Glomerular visceral epithelial cell (primary cell): Measurements from ENCODE around the gene ADIRF.
"Not testable (repeated sequence)": the region's sequence is repeated elsewhere in the genome, so short reads cannot be mapped to it uniquely, and the experiment has no call there.

Experiments used
- DNase-seq: peaks from one replicate; pipeline ENCODE4 v3.0.0-alpha.2; 2016; ENCODE audit errors: extremely low spot score

ADIRF gene

GRCh38 chr10:86960863-86961434, 7.3 kb upstream of the ADIRF start:
- no peak for DNase-seq

DNA sequence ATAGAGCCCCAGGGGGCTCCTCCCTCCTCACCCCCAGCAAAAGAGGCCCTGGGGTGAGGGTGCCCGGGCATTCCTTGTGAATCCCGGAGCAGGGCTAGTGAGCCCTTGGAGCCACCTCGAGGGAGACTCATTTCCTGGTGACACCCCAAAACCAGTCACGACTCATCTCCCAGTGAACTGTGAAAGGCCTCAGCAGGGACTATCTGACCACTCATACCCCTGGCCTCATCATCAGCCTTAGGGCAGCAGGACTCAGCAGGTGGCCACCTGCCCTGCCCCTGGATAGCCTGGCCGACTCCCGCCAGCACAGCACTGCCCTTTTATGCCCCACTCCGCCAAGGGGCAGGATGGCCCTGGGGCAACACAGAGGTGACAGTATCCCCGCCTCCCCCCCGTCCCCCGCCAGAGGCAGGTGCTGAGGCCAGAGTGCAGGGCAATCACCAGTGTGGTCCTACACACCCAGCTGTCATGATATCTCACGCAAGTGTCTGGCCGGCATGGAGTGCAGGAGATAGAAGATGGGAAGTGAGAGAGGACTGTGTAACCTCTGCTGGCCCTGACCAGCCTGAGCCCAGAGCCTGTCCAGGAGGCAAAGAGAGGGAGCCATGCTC, 6.7 kb upstream of the ADIRF start:
- DNase-seq: peak; percentile 44

GRCh38 chr10:86962136-86962980, 5.9 kb upstream of the ADIRF start:
- DNase-seq: no peak

DNA sequence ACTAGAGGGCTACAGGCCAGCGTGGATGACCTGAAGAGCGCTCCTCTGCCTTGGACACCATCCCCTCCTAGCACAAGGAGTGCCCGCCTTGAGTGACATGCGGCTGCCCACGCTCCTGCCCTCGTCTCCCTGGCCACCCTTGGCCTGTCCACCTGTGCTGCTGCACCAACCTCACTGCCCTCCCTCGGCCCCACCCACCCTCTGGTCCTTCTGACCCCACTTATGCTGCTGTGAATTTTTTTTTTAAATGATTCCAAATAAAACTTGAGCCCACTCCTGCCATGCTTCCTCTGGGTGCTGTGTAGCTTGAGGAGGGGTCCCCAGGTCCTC, 5.3 kb upstream of the ADIRF start:
- DNase-seq: no peak

DNA sequence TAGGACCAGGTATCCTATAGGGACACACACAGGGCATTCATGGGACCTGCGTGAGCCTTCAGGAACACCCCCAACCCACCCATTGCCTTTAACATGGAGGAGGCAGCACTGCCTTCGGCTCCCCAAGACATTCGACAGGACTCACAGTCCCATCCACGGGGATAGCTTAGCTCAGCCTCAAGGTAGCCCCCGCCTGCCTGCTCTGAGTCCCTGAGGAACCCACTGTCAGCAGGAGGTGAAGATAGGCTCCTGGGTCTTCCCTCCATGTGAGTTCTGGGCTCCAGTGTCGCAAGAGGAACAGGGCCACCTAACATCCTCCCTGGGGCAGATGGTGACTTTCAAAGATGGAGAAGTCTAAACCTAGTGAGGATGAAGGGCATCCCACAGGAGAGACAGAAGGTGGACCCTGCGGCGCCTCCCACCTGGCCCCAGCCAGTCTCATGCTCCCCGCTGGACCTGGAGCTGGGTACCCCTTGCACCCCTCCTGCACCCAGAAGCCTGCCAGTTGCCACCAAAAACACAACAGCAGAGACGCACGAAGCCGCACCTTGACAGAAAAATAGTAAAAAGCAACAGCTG, 4.9 kb upstream of the ADIRF start:
- no peak for DNase-seq

GRCh38 chr10:86964061-86964846, 4.0 kb upstream of the ADIRF start:
- no peak for DNase-seq

DNA sequence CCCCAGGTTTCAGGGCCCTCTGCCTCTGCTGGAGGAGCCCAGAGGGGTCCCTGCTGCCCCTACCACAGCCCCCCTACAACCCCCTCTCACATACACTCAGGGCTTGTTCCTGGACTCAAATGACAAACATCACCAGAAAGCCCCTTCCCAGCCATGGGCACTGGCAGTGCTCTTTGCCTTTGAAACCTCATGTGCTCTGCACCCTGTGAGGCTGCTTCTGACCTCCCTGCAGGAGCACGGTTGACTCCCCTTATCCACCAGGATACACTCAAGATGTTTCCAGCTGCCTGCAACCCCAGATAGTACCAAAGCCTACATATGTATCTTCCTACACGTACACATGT, 3.5 kb upstream of the ADIRF start:
- DNase-seq: no peak

GRCh38 chr10:86965986-86966654, 2.2 kb upstream of the ADIRF start:
- DNase-seq: no peak

- no peak for DNase-seq
Observed at GRCh38 chr10:86967481-86967941, 771 bp upstream of the ADIRF start.

GRCh38 chr10:86968994-86969355, 693 bp downstream of the ADIRF start:
- no peak for DNase-seq

GRCh38 chr10:86969421-86970041, 1.2 kb downstream of the ADIRF start:
- DNase-seq: no peak

DNA sequence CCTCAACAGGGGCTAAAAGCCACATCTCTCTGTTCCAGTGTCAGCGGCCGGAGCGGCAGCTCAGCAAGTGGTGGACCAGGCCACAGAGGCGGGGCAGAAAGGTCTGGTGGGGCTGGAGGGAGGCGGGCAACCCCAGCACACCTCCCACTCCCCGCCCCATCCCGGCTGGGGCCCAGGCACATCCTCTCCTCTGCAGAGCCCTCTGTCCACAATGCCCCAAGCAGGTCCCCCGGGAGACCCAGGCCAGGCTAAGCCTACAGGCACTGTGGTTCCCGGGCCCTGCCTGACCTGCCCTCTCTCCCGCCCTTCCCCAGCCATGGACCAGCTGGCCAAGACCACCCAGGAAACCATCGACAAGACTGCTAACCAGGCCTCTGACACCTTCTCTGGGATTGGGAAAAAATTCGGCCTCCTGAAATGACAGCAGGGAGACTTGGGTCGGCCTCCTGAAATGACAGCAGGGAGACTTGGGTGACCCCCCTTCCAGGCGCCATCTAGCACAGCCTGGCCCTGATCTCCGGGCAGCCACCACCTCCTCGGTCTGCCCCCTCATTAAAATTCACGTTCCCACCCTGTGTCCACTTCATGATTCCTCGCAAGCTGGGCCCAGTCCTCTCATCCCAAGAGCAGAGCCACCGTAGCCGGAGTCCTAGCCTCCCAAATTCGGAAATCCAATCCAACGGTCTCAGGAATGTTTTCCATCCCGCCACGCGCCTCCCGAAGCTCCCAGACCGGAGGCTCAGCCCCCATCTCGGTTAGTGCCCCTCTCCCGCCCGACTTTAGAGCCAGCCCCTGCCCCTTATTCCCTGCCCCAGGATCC, 2.1 kb downstream of the ADIRF start:
- DNase-seq: peak; percentile 48

DNA sequence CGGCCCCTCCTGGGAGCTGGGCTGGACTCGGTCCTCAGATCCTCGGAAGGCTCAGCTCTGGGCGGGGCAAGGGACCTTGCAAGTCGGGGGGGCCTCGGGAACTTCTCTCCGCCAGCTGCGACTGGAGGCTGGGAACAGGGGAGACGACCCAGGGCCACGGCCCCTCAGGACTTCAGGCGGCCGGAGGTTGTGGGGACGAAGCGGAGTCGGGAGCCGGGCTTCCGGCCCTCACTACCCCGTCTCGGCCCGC, 2.6 kb downstream of the ADIRF start:
- DNase-seq: no peak

DNA sequence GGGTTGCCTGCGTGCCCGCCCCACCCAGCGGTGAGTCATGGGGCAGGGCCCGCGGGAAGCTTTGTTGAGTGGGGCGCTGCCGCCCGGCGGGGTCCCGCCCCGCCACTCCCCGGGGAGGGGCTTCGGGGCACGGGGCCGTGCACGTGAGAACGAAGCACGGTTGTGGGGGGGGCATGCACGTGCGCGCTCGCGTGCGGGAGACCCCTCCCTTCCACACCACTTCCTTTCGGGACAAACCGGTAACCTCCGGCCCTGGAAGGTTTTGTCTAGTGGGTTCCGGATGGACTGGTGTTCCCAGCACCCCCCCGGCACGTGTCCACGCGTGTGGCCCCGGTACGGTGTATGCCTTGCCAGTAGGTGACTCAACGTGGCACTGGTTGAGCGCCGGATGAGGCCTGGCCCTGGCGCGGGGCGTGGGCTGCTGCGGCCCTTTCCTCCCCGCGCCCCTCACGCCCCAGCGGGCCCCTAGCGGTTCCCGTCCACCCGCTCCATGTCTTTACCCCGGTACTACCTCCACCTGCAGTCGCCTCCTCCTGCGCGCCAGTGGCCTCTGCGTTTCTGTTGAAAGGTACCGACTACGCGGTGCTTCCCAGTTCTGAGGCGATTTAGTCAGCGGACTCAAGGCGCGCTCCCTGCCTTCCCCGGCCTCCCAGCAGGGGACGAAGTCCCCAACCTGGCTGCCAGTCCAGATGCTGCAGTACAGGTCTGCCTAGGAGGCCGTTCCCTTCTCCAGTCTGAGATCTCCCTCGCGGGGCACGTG, 3.1 kb downstream of the ADIRF start:
- DNase-seq: peak; percentile 94

DNA sequence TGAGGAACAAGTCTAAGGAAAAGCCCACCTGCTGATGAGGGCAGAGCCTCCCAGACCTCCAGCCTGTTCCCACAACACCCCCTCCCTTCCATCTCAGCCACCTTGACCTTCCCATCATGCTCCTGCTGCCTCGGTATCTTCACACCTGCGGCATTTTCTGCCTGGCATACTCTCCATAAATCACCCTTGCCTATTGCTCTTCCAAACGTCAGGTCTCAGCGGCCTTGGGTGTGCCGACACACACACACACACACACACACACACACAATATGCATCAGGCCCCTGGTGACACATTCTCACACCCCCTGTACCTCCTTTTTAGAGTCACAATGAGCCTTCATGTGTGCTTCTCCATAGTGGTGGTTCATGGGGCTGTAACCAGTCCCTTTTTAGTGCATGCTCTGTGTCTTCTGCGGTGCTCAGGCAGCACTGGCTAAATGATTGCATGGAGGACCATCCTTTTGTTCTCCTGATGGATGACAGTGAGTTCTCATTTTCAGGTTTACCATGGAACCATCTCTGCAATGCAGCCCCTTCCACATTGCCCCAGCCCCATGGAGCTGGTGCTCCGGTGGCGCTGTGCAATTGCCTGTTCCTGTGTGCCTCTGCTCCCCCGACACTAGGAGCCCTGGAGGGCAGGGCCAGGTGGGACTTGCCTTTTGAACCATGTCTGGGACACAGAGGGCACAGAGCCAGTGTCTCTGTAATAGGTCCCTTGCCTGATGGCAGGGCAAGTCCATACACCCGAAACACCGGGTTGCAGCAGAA, 4.5 kb downstream of the ADIRF start:
- DNase-seq: no peak

GRCh38 chr10:86974484-86974883, 6.2 kb downstream of the ADIRF start:
- DNase-seq: no peak

GRCh38 chr10:86976362-86977056, 8.2 kb downstream of the ADIRF start:
- DNase-seq: no peak

GRCh38 chr10:86978457-86978856, 10.2 kb downstream of the ADIRF start:
- DNase-seq: not testable (repeated sequence)
